Chondrocyte (in vitro differentiated cells): Measurements from ENCODE around the gene CSTF2. TPM values are rescaled to one million over a fixed set of nuclear protein-coding genes. Genes with fewer than 3 reads are reported as not detected.

Experiments
- DNase-seq: peaks from one replicate; pipeline ENCODE4 v3.0.0; 2021; ENCODE audit warnings: mixed read lengths, low spot score
- H3K27ac Mint-ChIP-seq: one replicate; pipeline ENCODE4 v1.8.0; 2021; ENCODE audit warnings: mild to moderate bottlenecking, moderate library complexity, mixed read lengths; ENCODE audit not compliant: unreplicated experiment
- H3K27me3 Mint-ChIP-seq: 2 replicates; pipeline ENCODE4 v1.8.0; 2021; ENCODE audit warnings: low read depth, mixed read lengths
- H3K36me3 Mint-ChIP-seq: 2 replicates; pipeline ENCODE4 v1.8.0; 2021; ENCODE audit warnings: low read depth, mixed read lengths
- H3K4me1 Mint-ChIP-seq: 2 replicates; pipeline ENCODE4 v1.8.0; 2021; ENCODE audit warnings: low read depth, mild to moderate bottlenecking, mixed read lengths
- H3K4me3 Mint-ChIP-seq: one replicate; pipeline ENCODE4 v1.8.0; 2021; ENCODE audit warnings: mild to moderate bottlenecking, moderate library complexity, mixed read lengths; ENCODE audit not compliant: unreplicated experiment
- H3K9me3 Mint-ChIP-seq: 2 replicates; pipeline ENCODE4 v1.8.0; 2021; ENCODE audit warnings: low read depth, mixed read lengths
- CTCF ChIP-seq: fragments of 200-600 bp; sonication (generic); IDR thresholded peaks from 2 replicates; pipeline ENCODE4 v1.5.0; 2021; ENCODE audit warnings: antibody characterized with exemption, mild to moderate bottlenecking, moderate library complexity
- total RNA-seq: library from RNA; stranded (reverse); gene quantifications from 3 replicates; pipeline ENCODE4 v1.2.1, GENCODE V29; 2021

Gene CSTF2
- total RNA-seq, 1 donor from 2014 or later: 13.5 TPM

DNA sequence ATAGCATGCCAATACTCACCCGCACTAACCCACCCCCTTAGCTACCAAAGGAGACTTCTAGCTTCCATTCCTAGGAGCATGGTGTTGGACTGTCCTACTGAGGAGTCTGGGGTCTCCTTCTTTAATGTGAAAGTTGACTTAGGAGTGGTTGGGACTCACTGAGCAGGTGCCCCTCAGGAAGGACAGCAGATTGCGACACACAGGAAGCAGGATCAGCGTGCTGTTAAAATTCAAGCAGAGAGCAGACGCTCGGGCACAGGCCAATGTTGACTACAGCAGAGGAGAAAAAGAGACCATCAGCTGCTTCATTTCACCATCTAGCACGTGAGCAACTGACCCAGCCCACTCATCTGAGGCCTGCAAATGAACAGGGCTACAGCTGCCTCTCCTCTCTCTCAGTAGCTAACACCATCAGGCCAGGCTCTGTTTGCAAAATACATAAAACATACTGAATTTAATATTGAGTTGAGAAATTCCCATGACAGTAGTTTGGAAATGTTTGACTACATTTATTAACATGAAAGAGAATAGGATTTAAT is 43.2 kb downstream of the CSTF2 start:
- Mint-ChIP-seq H3K4me1 (peaks cover 10% of the 10 kb centered on the region), H3K27me3 (peaks cover 6% of the 10 kb centered on the region)
- TF ChIP-seq CTCF: no peak

GRCh38 chrX:100864657-100865391 is 44.6 kb downstream of the CSTF2 start:
- TF ChIP-seq CTCF: no peak
- Mint-ChIP-seq H3K9me3 (peaks cover 14% of the 10 kb centered on the region), H3K27me3 (peaks cover 2% of the 10 kb centered on the region), H3K36me3 (no peaks in the 10 kb centered on the region), H3K27ac (peak overlapping the region; percentile 30), H3K4me1 (peaks cover 10% of the 10 kb centered on the region), H3K4me3 (no peak overlapping the region)
- DNase-seq: no peak

More for the DNA sequence above, 43.2 kb downstream of the CSTF2 start:
- DNase-seq: no peak
- H3K27ac Mint-ChIP-seq: no peak overlapping the region
- H3K4me3 Mint-ChIP-seq: no peak overlapping the region
- peaks cover 18% of the 10 kb centered on the region for H3K9me3 Mint-ChIP-seq
- H3K36me3 Mint-ChIP-seq: no peaks in the 10 kb centered on the region

DNA sequence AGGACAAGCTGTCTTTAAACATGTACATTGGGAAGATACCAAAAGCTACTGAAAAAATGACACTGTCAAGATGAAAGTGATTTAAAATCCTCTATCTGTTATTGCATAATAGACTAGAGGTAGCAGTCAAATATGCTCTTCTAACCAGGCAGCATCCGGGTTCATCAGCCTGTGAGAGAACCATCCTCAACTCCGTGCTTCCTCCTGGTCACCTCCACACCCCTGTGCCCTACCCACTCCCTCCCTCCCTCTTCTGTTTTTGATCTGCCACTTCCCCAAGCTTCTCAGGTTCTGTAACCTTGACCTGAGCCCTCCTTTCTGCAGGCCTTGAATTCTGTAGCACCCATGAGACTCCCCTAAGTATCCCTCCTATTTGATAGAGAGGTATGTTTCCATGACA is 48.1 kb downstream of the CSTF2 start:
- TF ChIP-seq CTCF: no peak
- Mint-ChIP-seq H3K4me1 (peaks cover 20% of the 10 kb centered on the region), H3K9me3 (peaks cover 13% of the 10 kb centered on the region), H3K36me3 (no peaks in the 10 kb centered on the region), H3K27ac (no peak overlapping the region), H3K4me3 (no peak overlapping the region), H3K27me3 (no peaks in the 10 kb centered on the region)
- no peak for DNase-seq

DNA sequence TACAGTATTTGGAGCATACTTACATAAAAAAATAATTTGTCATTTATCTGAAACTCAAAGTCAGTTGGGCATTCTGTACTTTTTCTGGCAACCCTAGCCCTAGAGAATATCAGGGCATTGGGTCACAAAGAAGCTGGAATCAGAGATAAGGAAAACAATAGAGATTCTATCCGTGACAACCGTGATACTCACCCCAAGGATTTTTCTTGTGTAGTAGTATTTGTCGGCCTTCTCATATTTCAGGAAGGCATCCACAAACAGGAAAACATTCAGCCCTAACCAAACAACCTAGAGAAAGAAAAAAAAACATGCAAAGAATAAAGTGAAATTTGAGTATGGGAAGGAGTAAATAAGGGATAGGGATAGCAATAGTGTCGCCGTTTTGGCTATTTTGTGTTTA is 50.3 kb downstream of the CSTF2 start:
- Mint-ChIP-seq H3K9me3 (peaks cover 13% of the 10 kb centered on the region), H3K27me3 (no peaks in the 10 kb centered on the region), H3K4me3 (no peak overlapping the region), H3K36me3 (no peaks in the 10 kb centered on the region), H3K4me1 (peaks cover 10% of the 10 kb centered on the region), H3K27ac (no peak overlapping the region)
- DNase-seq: no peak
- no peak for TF ChIP-seq CTCF

DNA sequence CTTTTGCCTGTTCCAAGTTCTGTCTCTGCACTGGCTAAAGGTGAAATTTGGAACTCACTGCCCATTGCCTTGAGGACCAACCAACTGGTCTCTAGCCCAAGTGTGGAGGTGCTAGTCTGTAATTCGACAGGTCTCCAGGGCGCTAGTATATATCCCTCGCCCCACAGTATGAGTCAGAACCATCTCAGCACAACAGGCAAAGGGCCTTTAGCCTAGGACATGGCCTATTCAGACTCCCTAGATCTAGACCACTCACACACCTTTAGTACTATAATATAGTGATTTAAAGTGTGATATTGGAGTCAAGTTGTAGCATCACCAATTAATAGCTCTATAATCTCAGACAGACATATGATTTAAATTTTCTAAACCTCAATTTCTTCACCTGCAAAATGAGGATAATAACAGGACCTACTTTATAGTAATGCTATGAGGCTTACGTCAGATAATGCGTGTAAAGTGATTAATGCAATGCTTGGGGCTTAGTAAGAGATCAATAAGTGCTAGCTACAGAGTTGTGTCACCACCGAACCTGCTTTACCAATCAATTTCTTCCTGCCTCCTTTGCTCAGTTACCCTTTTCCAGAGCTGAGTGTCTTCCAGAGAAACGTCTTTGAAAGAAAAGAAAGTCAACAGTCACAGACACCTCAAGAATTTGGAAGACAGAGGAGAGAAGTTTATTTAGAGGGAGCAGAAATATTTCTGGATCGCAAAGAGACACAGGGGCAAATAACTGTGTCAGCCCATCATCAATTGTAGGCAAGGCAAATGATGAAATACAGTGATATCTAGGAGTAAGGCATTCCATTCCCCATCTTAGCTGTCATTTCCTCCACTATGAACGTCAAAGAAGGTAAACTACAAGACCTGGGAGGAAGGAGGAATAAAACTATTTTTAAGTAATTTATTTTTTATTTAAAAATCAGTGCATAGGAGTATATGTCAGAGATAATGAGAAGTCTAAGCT is 51.7 kb downstream of the CSTF2 start:
- H3K36me3 Mint-ChIP-seq: no peaks in the 10 kb centered on the region
- no peaks in the 10 kb centered on the region for H3K27me3 Mint-ChIP-seq
- TF ChIP-seq CTCF: no peak
- peaks cover 13% of the 10 kb centered on the region for H3K9me3 Mint-ChIP-seq
- H3K4me3 Mint-ChIP-seq: no peak overlapping the region
- DNase-seq: no peak
- H3K4me1 Mint-ChIP-seq: peaks cover 9% of the 10 kb centered on the region
- peak overlapping the region; percentile 52 for H3K27ac Mint-ChIP-seq
